Activated CD8-positive, alpha-beta memory T cell treated with anti-CD3 and anti-CD28 coated beads, Interleukin-2, amount 50 U/mL, for 1 hour (primary cell): ENCODE measurements around the gene WDR59.
A peak's percentile ranks its signal among the peaks of the same experiment; 100 is the strongest.
"Not testable (repeated sequence)": the region's sequence is repeated elsewhere in the genome, so short reads cannot be mapped to it uniquely, and the experiment has no call there.

ENCODE experiments used
- DNase-seq: peaks from one replicate; pipeline ENCODE4 v3.0.0-alpha.2; 2020; ENCODE audit errors: extremely low read depth

WDR59 gene, protein sequence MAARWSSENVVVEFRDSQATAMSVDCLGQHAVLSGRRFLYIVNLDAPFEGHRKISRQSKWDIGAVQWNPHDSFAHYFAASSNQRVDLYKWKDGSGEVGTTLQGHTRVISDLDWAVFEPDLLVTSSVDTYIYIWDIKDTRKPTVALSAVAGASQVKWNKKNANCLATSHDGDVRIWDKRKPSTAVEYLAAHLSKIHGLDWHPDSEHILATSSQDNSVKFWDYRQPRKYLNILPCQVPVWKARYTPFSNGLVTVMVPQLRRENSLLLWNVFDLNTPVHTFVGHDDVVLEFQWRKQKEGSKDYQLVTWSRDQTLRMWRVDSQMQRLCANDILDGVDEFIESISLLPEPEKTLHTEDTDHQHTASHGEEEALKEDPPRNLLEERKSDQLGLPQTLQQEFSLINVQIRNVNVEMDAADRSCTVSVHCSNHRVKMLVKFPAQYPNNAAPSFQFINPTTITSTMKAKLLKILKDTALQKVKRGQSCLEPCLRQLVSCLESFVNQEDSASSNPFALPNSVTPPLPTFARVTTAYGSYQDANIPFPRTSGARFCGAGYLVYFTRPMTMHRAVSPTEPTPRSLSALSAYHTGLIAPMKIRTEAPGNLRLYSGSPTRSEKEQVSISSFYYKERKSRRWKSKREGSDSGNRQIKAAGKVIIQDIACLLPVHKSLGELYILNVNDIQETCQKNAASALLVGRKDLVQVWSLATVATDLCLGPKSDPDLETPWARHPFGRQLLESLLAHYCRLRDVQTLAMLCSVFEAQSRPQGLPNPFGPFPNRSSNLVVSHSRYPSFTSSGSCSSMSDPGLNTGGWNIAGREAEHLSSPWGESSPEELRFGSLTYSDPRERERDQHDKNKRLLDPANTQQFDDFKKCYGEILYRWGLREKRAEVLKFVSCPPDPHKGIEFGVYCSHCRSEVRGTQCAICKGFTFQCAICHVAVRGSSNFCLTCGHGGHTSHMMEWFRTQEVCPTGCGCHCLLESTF

DNA sequence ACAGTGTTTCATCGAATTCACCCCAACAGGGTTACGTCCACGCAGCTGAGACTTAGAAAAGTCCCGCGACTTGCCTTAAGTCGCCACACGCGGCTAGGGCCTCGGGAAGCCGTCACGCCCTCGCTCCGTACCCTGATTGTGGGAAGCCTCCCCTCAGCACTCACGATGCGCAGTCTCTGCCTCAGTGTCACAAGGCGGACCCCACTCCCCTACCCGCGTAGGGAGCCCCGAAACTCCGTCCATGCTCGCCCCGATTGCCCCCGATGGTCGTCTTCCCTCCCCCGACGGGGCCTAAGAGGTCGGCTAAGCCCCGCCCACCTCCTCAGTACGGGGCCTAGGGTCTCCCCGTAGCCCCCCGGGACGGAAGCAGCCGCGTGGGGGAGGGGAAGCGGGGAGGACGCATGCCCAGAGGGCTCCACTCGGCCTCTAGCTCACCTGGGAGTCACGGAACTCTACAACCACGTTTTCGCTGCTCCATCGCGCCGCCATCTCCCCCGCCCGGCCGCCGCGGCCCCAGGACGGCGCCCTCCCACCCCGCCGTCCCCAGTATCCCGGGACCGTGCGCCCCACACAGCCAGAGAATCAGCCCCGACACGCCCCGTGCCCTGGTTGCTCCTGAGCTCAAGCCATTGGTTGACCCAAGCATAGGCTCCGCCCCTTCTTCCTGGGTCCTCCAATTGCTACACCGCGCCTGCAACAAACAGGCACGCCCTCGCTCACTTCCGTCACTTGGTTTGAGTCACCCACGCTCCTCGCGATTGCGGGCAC, at the start of gene WDR59:
WDR59 (minus strand) TSS at position 595 of the 768 bp plus-strand sequence; CDS start at position 489, 106 bp downstream.
- DNase-seq: peak; percentile 99

DNA sequence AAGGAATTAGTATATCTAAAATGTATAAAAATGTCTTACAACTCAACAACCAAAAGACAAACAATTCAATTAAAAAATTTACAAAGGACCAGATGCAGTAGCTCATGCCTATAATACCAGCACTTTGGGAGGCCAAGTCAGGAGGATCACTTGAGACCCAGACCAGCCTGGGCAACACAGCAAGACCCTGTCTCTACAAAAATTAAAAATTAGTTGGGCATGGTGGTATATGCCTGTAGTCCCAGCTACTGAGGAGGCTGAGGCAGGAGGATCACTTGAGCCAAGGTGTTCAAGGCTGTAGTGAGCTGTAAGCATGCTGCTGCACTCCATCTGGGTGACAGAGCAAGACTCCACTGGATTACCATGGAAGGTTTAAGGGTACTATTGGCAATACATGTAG, 47.7 kb upstream of the WDR59 start:
- no peak for DNase-seq

DNA sequence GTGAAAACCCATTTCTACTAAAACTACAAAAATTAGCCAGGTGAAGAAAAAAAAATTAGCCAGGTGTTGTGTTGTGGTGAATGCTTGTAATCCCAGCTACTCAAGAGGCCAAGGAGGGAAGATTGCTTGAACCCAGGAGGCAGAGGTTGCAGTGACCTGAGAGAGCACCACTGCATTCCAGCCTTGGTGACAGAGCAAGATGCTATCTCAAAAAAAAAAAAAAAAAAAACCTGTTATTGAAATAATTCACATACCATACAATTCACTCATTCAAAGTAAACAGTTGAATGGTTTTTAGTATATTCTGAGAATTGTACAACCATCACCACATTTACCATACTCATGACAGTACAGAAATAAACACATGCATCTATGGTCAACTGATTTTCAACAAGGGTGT, 44.9 kb upstream of the WDR59 start:
- DNase-seq: no peak

DNA sequence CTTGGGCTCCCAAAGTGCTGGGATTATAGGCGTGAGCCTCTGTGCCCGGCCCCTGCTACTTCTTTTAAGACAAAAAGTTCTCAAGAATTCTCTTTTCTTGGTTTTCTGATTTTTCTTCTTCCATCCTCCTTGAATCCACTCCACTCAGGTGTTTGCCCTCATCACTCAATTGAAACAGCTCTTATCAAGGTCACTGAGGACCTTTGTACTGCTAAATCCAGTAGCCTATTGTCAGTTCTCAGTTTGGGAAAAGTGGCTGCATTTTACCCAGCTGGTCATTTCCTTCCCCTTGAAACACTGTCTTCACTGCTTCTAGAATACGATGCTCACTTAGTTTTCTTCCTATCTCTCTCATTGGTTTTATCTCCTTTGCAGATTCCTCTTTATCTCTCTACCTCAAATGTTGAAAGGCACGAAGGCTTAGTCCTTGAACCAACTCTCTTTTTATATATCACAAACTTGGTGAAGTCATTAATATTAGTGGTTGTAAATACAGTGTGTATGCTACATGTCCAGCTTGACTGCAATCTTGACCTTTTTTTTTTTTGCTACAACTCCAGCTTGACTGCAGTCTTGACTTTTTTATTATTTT, 43.7 kb upstream of the WDR59 start:
- DNase-seq: no peak

DNA sequence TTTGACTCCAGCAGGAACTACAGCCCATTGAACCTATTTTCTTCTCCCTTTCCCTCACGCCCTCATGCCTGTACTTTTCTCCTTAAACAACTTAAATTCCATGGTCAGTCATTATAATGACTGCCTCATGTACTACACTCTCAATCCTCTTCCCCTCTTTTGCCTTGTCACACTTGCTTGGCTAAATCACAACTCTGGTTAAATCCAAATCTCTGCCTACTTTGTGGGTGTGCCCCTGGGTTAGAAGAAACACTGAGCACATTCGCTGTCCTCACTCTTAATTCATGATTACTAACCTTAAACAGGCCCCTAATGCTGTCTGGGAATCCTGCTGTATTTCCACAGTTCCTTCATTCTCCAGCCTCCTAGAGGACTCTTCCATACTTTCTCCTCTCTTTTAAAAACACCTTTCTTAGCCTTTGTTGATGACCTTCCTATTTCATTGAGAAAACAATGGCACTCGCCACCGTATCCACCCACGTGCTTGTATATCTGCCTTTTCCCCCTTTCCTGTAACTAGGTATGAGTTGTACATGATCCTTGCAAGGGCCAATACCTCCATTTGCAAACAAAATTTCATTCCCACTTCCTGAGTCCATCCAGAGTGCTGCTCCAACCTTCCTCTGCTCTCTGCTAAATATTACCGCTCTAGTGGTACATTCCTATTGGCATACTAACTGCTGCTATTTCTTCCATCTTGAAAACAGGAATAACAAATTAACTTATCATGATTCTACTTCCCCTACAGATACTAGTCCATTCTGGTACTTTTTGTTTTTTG, 42.8 kb upstream of the WDR59 start:
- no peak for DNase-seq

DNA sequence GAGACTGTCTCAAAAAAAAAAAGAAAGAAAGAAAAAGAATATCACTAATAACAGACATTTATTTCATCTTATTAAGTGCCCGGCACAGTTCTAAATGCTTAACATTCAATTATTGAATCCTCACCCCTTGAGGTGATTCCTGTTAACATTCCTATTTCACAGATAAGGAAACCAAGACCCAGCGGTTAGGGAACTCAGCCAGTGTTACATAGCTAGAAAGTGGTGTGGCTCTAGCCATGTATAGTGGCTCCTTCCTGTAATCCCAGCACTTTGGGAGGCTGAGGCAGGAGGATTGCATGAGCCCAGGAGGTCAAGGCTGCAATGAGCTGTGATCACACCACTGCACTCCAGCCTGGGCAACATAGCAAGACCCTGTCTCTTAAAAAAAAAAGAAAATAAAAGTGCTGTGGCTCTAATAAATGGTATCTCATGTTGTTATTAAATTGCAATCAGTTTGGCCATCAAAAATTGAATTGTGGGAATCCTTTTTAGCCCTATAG, 42.0 kb upstream of the WDR59 start:
- no peak for DNase-seq

DNA sequence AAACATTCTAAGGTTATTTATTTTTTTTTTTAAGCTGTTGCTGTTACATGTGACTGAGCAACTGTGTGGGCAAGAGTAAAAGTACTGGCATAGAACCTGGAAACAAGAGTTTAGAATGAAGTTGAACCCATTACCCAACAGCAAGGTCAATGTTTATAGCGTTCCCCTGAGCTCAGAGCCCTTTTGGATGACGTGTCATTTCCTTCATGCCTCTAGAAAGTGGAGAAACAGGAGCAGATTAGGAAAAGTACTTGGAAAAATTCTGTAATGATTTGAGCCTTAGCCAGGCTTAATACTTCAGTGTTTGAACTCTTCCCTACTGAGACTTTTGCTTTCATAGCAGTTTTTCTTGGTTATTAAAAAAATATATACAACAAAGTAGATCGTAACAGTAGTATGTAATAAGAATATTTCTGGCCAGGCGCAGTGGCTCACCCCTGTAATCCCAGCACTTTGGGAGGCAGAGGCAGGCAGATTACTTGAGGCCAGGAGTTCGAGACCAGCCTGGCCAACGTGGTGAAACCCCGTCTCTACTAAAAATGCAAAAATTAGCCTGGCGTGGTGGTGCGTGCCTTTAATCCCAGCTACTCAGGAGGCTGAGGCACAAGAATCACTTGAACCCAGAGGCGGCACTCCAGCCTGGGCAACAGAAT, 41.4 kb upstream of the WDR59 start:
- not testable (repeated sequence) for DNase-seq

DNA sequence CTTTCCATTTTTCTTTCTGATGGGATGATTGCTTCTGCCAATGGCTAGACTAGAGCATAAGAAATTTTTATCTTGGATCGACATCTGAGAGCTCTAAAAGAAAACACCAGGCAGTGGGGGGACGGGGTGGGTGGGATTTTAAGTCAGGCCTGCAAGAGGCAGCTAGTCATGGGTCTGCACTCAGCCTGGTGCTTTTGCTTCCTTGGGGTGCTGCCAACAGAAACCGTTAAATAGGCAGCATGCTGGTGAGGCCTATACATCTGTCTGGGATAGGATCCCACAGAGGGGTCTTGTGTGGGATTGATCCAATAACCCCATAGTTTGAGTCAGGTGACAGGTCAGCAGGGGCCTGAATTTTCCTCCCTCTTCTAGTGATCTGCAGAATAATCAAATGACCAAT, 40.8 kb upstream of the WDR59 start:
- no peak for DNase-seq

DNA sequence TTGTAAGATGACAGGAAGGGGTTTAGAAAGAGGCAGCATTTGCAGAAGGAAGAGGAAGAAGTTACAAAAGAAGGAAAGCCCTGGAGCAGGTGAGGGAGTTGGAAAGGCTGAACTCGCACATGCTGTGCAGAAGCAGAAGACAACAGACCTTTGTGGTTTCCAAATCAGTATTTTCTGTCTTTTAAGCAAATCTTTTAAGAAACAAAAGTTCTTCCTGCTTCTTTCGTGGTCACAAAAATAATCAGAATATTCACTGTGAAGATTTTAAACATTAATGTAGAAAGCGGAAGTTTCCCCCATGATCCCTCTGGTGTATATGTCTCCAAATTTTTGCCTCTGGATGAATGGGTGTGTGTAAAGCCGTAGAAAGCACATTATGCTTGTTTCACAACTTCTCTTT, 39.7 kb upstream of the WDR59 start:
- no peak for DNase-seq

DNA sequence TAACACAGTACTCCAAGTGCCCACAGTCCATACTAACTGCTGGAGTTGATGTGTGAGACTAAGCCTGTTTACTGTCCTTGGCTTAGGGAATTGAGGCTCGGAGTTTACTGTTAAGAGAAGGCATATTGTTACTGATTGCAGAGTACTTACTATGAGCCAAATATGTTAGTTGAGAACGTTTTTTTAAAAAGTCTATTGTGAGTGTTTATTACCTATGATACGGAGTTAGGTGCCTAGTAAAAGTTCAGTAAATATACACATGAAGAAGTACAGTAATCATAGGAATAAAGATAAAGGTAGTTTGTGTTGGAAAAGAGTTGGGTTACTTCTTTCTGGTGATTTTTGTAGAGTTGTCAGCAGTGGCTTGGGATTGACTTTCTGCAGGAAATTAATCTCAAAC, 39.3 kb upstream of the WDR59 start:
- no peak for DNase-seq

DNA sequence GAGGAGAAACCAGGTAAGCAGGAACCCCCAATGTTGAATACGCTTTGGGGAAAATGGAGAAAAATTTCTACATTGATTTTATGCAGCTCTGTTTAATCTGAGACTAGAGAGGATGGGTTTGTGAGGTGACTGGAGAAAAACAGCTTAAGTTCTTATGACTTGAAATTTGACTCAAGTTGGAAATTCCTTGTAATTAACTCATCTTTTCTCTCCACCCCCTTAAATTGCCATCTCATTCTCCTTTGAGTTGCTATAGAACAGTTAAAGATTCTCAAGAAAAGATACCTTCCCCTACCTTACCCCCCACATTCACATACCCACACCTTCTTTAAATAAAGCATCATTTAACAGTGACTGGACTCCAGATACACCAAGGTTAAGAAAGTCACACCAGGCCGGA, 38.1 kb upstream of the WDR59 start:
- no peak for DNase-seq

DNA sequence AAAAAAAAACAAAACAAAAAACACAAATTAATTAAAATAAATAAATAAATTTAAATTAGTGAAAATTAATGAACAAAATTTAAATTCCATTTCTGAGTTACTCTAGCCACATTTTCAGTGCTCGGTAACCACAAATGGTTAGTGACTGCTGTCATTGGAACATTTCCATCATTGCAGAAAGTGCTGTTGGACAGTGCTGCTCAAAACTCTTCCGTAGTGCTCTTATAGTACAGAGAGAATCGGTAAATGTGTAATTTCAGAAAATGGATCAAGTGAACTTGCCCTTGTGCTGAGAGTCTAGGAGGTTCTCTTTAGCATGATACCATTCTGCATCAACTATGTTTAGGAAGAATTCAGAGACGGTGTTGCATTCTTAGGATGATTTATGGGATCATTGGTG, 37.6 kb upstream of the WDR59 start:
- no peak for DNase-seq

DNA sequence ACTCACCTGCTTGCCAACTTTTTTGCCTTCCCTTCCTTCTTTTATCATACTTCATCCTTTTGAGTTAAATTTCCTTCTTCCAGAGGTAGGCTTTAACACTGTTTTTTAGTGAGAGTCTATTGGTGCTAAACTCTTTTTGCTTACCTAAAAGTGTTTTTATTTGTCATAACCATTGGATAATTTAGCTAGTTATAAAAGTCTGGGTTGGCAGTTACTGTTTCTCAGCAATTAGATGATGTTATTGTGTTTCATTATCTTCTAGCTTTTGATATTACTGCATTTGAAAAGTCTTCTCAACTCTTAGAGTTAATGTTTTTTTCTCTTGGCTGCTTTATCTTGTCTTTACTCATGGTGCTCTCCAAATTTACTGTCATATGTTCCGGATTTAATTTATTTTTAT, 36.5 kb upstream of the WDR59 start:
- no peak for DNase-seq

DNA sequence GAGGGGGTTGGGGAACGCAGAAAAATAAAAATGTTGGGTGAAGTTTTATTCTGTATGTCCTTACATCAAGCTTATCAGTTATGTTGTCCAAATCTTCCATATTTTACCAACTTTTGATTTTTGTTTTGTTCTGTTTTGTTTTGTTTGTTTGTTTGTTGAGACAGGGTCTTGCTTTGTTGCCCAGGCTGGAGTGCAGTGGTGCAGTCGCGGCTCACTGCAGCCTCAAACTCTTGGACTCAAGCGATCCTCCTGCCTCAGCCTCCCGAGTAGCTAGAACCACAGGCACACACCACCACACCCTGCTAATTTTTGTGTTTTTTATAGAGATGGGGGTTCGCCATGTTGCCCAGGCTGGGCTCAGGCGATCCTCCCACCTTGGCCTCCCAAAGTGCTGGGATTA, 34.7 kb upstream of the WDR59 start:
- no peak for DNase-seq

DNA sequence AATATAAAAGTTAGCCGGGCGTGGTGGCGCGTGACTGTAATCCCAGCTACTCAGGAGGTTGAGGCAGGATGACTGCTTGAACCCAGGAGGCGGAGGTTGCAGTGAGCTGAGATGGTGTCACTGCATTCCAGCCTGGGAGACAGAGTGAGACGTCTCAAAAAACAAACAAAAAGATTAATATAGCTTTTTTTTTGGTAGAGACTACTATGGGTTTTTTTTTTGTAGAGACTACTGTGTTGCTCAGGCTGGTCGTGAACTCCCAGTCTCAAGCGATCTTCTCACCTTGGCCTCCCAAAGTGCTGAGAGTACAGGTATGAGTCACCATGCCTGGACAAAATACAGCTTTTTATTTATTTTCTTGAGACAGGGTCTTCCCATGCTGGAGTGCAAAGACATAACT, 34.1 kb upstream of the WDR59 start:
- DNase-seq: no peak

DNA sequence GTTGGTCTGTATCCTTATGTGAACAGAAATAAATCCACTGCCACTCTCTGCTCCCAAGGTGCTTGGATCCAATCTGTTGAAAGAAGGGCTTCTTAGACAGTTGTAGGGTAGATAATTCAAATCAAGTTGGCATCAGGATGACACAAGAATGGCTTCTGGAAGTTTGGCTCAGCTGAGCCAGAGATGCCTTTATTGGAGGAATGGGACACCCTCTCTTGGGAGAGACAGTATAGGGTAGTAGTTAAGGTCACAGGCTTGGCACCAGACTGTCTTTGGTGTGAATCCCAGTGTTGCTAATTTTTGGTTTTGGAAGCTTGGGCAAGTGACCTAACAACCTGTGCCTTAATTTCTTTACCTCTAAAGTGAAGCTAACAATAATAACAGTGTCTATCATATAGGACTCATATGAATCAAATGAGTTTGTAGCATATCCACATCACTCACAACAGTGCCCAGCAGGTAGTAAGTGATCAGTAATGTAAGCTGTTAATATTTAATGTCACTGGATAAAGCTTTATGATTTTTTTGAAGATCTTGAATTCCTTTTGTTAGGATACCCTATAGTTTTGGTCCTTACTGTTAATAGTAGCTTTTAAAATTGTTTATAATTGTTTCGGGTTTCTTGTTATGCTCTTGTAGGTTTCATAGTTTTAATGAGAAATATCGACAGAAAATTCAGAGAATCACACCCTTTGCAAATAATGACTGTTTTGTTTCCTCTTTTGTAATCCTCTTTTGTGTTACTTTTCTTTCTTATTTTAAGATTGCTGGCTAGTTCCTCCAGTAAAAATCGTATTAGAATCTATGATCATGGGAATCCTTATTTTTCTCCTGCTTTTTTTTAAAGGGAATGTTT, 33.0 kb upstream of the WDR59 start:
- DNase-seq: no peak

DNA sequence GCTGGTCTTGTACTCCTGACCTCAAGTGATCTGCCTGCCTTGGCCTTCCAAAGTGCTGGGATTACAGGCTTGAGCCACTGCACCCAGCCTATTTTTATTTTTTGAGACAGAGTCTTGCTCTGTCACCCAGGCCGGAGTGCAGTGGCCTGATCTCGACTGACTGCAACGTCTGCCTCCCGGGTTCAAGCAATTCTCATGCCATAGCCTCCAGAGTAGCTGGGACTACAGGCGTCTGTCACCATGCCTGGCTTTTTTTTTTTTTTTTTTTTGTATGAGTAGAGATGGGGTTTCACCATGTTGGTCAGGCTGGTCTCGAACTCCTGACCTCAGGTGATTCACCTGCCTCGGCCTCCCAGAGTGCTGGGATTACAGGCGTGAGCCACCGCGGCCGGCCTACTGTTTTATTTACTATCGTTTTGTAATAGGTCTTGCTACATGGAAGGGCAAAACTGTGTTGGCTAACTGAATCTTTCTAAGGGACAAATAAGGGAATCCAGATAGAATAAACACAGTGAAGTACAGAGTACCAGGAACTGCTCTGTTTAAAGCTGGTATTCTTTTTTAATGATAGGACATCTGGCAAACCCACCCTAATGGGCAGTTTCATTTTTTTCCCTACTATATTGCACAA, 31.6 kb upstream of the WDR59 start:
- not testable (repeated sequence) for DNase-seq

DNA sequence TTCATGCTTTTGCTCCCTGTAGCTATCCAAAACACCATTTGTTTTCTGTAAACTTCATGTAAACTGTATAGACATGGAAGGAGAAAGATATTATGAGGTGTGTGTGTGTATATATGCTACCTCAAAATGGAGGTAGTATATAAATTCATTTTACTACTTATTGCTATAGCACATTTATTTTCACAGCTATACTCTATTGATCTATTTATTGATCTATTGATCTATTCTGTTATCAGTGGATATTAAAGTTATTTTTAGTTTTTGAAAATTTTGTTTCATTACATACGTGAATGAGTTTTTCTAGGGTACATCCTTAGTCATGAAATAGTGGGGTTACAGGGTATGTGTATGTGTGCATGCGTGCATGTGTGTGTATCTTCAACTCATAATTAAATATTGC, 29.4 kb upstream of the WDR59 start:
- DNase-seq: no peak

DNA sequence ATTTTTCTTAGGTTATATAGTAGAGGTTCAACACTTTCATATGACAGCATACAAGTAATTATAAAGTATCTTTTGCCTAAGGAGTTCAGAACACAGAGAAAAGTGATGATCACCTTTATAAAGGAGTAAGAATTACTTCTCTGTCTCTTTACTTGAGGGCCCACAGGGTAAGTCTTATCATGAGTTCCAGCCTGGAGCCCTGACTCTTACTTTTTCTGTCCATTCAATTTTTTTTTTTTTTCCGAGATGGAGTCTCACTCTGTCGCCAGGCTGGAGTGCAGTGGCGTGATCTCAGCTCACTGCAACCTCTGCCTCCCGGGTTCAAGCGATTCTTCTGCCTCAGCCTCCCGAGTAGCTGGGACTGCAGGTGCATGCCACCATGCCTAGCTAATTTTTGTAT, 28.2 kb upstream of the WDR59 start:
- not testable (repeated sequence) for DNase-seq
